ENCODE data around the gene TAS1R3. TPM values are rescaled to one million over a fixed set of nuclear protein-coding genes. Genes with fewer than 3 reads are reported as not detected.

TAS1R3 gene
- 0.07 TPM for total RNA-seq (2021; ENCODE audit: unreplicated experiment)
- 0.33 and 0.37 TPM in 2 replicates for polyA plus RNA-seq (2012)
- Bru-seq, nascent RNA: percentile 25 among the genes with signal in this experiment
- BruChase-seq, experiment 1, labeled RNA remaining after a 6-hour chase: percentile 17 among the genes with signal in this experiment
- BruChase-seq, experiment 2, labeled RNA remaining after a 2-hour chase: percentile 12 among the genes with signal in this experiment
- long read RNA-seq, partial matches to known transcripts: 0 of 1 reads
- long read RNA-seq, other reads (novel, unspliced or antisense): 0 of 1 reads

DNA sequence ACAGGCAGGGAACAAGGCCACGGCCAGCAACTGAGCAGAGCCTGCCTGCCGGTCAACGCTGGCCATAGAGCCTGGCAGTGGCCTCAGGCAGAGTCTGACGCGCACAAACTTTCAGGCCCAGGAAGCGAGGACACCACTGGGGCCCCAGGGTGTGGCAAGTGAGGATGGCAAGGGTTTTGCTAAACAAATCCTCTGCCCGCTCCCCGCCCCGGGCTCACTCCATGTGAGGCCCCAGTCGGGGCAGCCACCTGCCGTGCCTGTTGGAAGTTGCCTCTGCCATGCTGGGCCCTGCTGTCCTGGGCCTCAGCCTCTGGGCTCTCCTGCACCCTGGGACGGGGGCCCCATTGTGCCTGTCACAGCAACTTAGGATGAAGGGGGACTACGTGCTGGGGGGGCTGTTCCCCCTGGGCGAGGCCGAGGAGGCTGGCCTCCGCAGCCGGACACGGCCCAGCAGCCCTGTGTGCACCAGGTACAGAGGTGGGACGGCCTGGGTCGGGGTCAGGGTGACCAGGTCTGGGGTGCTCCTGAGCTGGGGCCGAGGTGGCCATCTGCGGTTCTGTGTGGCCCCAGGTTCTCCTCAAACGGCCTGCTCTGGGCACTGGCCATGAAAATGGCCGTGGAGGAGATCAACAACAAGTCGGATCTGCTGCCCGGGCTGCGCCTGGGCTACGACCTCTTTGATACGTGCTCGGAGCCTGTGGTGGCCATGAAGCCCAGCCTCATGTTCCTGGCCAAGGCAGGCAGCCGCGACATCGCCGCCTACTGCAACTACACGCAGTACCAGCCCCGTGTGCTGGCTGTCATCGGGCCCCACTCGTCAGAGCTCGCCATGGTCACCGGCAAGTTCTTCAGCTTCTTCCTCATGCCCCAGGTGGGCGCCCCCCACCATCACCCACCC, at the start of gene TAS1R3:
Gene TAS1R3, plus strand, starts transcription at position 213 of the 898 bp plus-strand sequence. Its CDS starts 66 bp downstream, at position 279.
- Histone ChIP-seq H3K9ac (ENCODE audit: low read length) (no peak within 1 kb of the TSS), H3K4me3 (replicated peaks in 1 of 2; ENCODE audit: low read depth in 1 of 2, low read length in 2 of 2) (no peak within 1 kb of the TSS), H3K27ac (ENCODE audit: low read depth, low read length) (peak within 1 kb of the TSS; percentile 30; the same call in 1 of the 2 replicates), H3K9me2 (ENCODE audit: insufficient read depth) (no peaks in the 10 kb centered on the region), H3K9me3 (ENCODE audit: control insufficient read depth in 1 of 2, insufficient read depth in 1 of 2, low read depth in 1 of 2, low read length in 2 of 2) (no peaks in the 10 kb centered on the region), H4K20me1 (ENCODE audit: insufficient read depth) (no peaks in the 10 kb centered on the region), H3K4me1 (ENCODE audit: control insufficient read depth in 1 of 2, insufficient read depth in 2 of 2, low read length in 2 of 2) (peaks cover 10 to 33% of the 10 kb centered on the region in 2 experiments; a peak in 3 of 4 replicates), H3K4me2 (ENCODE audit: low read length) (peak within 1 kb of the TSS; percentile 27), H3K36me3 (ENCODE audit: control insufficient read depth in 1 of 2, insufficient read depth in 2 of 2, low read length in 2 of 2) (no peaks in the 10 kb centered on the region; a peak in 1 of 4 replicates), H3K79me2 (ENCODE audit: insufficient read depth, low read length) (peaks cover 4% of the 10 kb centered on the region; the same call in 1 of the 2 replicates), H3K27me3 (ENCODE audit: insufficient read depth, low read length) (no peaks in the 10 kb centered on the region), H2AFZ (ENCODE audit: low read depth, low read length, poor library complexity, severe bottlenecking) (no peak within 1 kb of the TSS)
- ATAC-seq (no peak), DNase-seq (ENCODE audit: low read depth, low spot score) (no peak)
- TF ChIP-seq POLR2AphosphoS5 (IDR thresholded peaks at IDR 0.05; ENCODE audit: low read depth, low read length): 0 out of 2 replicates have a peak, but pooled peaks have one; percentile 10
- no peak for TF ChIP-seq SP1 (IDR thresholded peaks at IDR 0.05; ENCODE audit: low read depth)
- ChIA-PET CTCF (no interaction called here), RAD21 (ENCODE audit: low non-redundant PET in 1 of 2, low total read pairs in 2 of 2, uncharacterized antibody in 2 of 2, unreplicated experiment in 2 of 2) (no interaction called here), POLR2A (interaction anchor here (0.6 kb wide), 1 partner anchor 416 kb away, joined by 6 read pairs; no protein-coding TSS in a partner anchor)
- intact Hi-C loops (cut with micrococcal nuclease): no loop called here
- BruUV-seq (replicated peaks): no TSS peak

DNA sequence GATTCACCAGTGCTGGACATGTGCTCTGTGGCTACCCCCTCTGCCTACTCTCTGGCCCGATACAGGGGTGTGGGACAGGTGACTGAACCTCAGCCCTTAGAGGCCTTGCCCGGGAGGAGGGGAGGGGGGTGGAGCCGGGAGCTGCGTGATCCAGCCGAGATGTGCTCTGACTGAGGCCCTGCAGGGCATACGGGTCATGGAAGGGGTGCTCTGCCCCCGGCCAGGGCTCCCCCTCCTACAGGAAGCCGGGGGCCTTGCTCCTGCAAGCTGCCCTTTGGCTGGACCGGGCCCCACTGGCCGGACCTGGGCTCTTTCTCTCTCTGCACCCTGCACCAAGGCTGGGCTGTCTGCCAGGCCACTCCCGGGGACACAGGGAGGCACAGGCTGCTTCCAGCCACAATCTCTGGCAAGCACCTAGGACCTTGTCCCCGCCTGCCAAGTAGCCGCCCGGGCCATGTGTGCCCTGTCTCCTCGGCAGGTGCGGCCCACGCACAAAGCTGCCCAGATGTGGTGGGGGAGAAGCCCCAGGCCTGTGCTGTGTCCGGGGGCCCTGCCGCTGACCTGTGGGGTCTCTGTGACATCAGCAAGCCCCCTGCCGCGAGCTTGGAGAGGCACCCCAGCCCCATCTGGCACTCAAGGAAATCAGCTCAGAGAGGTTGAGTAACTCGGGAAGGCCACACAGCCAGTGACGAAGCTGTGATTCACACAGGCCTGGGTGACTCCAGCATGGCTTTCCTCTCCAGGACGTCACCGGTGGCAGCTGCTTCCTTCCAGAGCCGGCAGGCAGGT, 49.4 kb upstream of the TAS1R3 start:
- TF ChIP-seq ZFX (IDR thresholded peaks at IDR 0.05) (no peak), EZH2 (IDR thresholded peaks at IDR 0.05) (no peak)
- intact Hi-C loops (cut with micrococcal nuclease): no loop called here
- RAD21 ChIA-PET (ENCODE audit: low non-redundant PET in 1 of 2, low total read pairs in 2 of 2, uncharacterized antibody in 2 of 2, unreplicated experiment in 2 of 2): no interaction called here
- Histone ChIP-seq H3K4me2 (ENCODE audit: low read length) (peak overlapping the region; percentile 4; the same call in 1 of the 2 replicates), H3K9me2 (ENCODE audit: insufficient read depth) (no peaks in the 10 kb centered on the region), H3K27ac (ENCODE audit: low read depth, low read length) (no peak overlapping the region; the same call in 1 of the 2 replicates), H3K27me3 (ENCODE audit: insufficient read depth, low read length) (no peaks in the 10 kb centered on the region), H2AFZ (ENCODE audit: low read depth, low read length, poor library complexity, severe bottlenecking) (no peak overlapping the region), H3K9ac (ENCODE audit: low read length) (no peak overlapping the region), H3K9me3 (ENCODE audit: control insufficient read depth in 1 of 2, insufficient read depth in 1 of 2, low read depth in 1 of 2, low read length in 2 of 2) (no peaks in the 10 kb centered on the region), H3K4me3 (replicated peaks in 1 of 2; ENCODE audit: low read depth in 1 of 2, low read length in 2 of 2) (no peak overlapping the region), H3K36me3 (ENCODE audit: control insufficient read depth in 1 of 2, insufficient read depth in 2 of 2, low read length in 2 of 2) (no peaks in the 10 kb centered on the region), H4K20me1 (ENCODE audit: insufficient read depth) (no peaks in the 10 kb centered on the region), H3K79me2 (ENCODE audit: insufficient read depth, low read length) (no peaks in the 10 kb centered on the region), H3K4me1 (ENCODE audit: control insufficient read depth in 1 of 2, insufficient read depth in 2 of 2, low read length in 2 of 2) (peaks cover 0 to 26% of the 10 kb centered on the region in 2 experiments; a peak in 3 of 4 replicates)
- ATAC-seq (0 out of 2 replicates have a peak, but pooled peaks have one; percentile 35), DNase-seq (ENCODE audit: low read depth, low spot score) (no peak)
- POLR2A ChIA-PET: no interaction called here
- CTCF ChIA-PET: no interaction called here
- no TSS peak for BruUV-seq (replicated peaks)

Measured in HCT116 (cell line).